Ishikawa (cell line): ENCODE results near the gene LIMCH1.

Experiments used
- CEBPB ChIP-seq: IDR thresholded peaks from 2 replicates; pipeline ENCODE4 v1.6.1; 2012
- EP300 ChIP-seq: IDR thresholded peaks from 2 replicates; pipeline ENCODE4 v1.6.1; 2012; ENCODE audit warnings: borderline replicate concordance
- FOXM1 ChIP-seq: IDR thresholded peaks from 2 replicates; pipeline ENCODE4 v1.6.1; 2012; ENCODE audit warnings: low read depth, borderline replicate concordance
- NFIC ChIP-seq: IDR thresholded peaks from 2 replicates; pipeline ENCODE4 v1.6.1; 2012
- RAD21 ChIP-seq: IDR thresholded peaks from 2 replicates; pipeline ENCODE4 v1.6.1; 2012; ENCODE audit warnings: low read depth
- TAF1 ChIP-seq: IDR thresholded peaks from 2 replicates; pipeline ENCODE4 v1.6.1; 2012; ENCODE audit warnings: low read depth, mild to moderate bottlenecking
- TEAD4 ChIP-seq: IDR thresholded peaks from 2 replicates; pipeline ENCODE4 v1.6.1; 2012
- YY1 ChIP-seq: IDR thresholded peaks from 2 replicates; pipeline ENCODE4 v1.6.1; 2012; ENCODE audit warnings: low read depth
- TF ChIP-seq, protein P1 (sequence below): IDR thresholded peaks from 2 replicates; pipeline ENCODE4 v1.6.1; 2012; ENCODE audit warnings: low read depth, mild to moderate bottlenecking
- TF ChIP-seq, protein P2 (sequence below): IDR thresholded peaks from 2 replicates; pipeline ENCODE4 v1.6.1; 2012

DNA sequence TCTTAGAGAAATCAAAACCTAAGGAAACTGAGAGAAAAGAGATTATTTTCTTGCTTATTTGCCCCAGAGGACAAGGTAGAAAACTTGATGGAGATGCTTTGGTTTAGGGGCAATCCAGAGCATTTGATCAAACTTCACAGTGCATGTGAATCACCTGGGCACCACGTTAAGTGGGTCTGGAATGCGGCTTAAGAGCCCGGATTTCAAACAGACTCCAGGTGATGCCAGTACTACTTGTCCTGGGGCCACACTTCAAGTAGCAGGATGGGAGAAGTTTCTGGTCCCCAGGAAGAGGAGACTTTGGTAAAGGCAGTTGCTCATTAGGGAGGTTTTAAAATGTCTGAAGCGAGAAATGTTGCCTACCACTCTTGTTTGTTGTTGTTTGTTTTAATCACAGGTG is 158.8 kb downstream of the LIMCH1 start:
- no peak for TF ChIP-seq YY1
- TF ChIP-seq EP300, result no peak
- TF ChIP-seq RAD21, result no peak
- TF ChIP-seq, protein P1, sequence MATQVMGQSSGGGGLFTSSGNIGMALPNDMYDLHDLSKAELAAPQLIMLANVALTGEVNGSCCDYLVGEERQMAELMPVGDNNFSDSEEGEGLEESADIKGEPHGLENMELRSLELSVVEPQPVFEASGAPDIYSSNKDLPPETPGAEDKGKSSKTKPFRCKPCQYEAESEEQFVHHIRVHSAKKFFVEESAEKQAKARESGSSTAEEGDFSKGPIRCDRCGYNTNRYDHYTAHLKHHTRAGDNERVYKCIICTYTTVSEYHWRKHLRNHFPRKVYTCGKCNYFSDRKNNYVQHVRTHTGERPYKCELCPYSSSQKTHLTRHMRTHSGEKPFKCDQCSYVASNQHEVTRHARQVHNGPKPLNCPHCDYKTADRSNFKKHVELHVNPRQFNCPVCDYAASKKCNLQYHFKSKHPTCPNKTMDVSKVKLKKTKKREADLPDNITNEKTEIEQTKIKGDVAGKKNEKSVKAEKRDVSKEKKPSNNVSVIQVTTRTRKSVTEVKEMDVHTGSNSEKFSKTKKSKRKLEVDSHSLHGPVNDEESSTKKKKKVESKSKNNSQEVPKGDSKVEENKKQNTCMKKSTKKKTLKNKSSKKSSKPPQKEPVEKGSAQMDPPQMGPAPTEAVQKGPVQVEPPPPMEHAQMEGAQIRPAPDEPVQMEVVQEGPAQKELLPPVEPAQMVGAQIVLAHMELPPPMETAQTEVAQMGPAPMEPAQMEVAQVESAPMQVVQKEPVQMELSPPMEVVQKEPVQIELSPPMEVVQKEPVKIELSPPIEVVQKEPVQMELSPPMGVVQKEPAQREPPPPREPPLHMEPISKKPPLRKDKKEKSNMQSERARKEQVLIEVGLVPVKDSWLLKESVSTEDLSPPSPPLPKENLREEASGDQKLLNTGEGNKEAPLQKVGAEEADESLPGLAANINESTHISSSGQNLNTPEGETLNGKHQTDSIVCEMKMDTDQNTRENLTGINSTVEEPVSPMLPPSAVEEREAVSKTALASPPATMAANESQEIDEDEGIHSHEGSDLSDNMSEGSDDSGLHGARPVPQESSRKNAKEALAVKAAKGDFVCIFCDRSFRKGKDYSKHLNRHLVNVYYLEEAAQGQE, result no peak
- TF ChIP-seq FOXM1, result no peak
- TF ChIP-seq CEBPB, result no peak
- no peak for TF ChIP-seq TEAD4
- TF ChIP-seq, protein P2, sequence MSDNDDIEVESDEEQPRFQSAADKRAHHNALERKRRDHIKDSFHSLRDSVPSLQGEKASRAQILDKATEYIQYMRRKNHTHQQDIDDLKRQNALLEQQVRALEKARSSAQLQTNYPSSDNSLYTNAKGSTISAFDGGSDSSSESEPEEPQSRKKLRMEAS, result no peak
- TF ChIP-seq TAF1, result no peak
- TF ChIP-seq NFIC, result no peak
